NCI-H2081 treated with DMSO at 0.1 percent for 48 hours (cell line): Measurements from ENCODE around the gene AKNA.

Experiments used
- DNase-seq: peaks from one replicate; lab custom pipeline; 2025; lab: John Stamatoyannopoulos, UW

AKNA gene

GRCh38 chr9:114284316-114285060 lies 103.3 kb downstream of the AKNA start:
- DNase-seq: no peak
